Small intestine (tissue), 7 donors: ENCODE data around the gene PTK7. TPM values are rescaled to one million over a fixed set of nuclear protein-coding genes. Genes with fewer than 3 reads are reported as not detected.
"Not testable (repeated sequence)": the region's sequence is repeated elsewhere in the genome, so short reads cannot be mapped to it uniquely, and the experiment has no call there.

Source experiments
- DNase-seq, 2 donors: peaks; one replicate each; pipeline versions ENCODE4 v3.0.0 to v3.0.0-alpha.2; 2013
- FAIRE-seq: peaks from 2 replicates; lab custom pipeline; 2012; peaks lifted over from hg19 to GRCh38; lab: Jason Lieb, UNC
- H3K27ac ChIP-seq, 3 donors: one replicate each; pipeline ENCODE4 v1.5.1; 2013; ENCODE audit warnings: low read length in 2 of 3, mild to moderate bottlenecking in 2 of 3, control low read depth in 1 of 3, inconsistent platforms in 1 of 3, low read depth in 1 of 3, moderate library complexity in 1 of 3
- H3K27me3 ChIP-seq, 3 donors: one replicate each; pipeline ENCODE4 v1.6.1; 2013; ENCODE audit warnings: low read length in 3 of 3, inconsistent platforms in 1 of 3; ENCODE audit not compliant: control insufficient read depth in 3 of 3, insufficient read depth in 3 of 3
- H3K36me3 ChIP-seq, 3 donors: one replicate each; pipeline ENCODE4 v1.6.1; 2013; ENCODE audit warnings: low read length in 3 of 3, inconsistent platforms in 1 of 3, low read depth in 1 of 3, mild to moderate bottlenecking in 1 of 3, moderate library complexity in 1 of 3; ENCODE audit not compliant: control insufficient read depth in 3 of 3, insufficient read depth in 2 of 3
- H3K4me1 ChIP-seq, 3 donors: one replicate each; pipeline ENCODE4 v1.6.1; 2013; ENCODE audit warnings: low read length in 2 of 3, inconsistent platforms in 1 of 3, low read depth in 1 of 3, mild to moderate bottlenecking in 1 of 3, moderate library complexity in 1 of 3; ENCODE audit not compliant: control insufficient read depth in 3 of 3, insufficient read depth in 2 of 3
- H3K4me3 ChIP-seq, 3 donors: one replicate each; pipeline ENCODE4 v1.5.1; 2013; ENCODE audit warnings: low read length in 3 of 3, control low read depth in 1 of 3, inconsistent platforms in 1 of 3, low read depth in 1 of 3, mild to moderate bottlenecking in 1 of 3, moderate library complexity in 1 of 3
- H3K9me3 ChIP-seq, 2 donors: one replicate each; pipeline ENCODE4 v1.6.1; 2013; ENCODE audit warnings: low read depth in 1 of 2, low read length in 1 of 2; ENCODE audit not compliant: control insufficient read depth in 2 of 2, insufficient read depth in 1 of 2
- WGBS, 3 donors: extraction: QIAGEN DNeasy Blood & Tissue Kit; methylation state at CpG; one replicate each; pipeline ENCODE4 v1.1.7; 2013; 5-methylcytosine and 5-hydroxymethylcytosine counted together
- polyA plus RNA-seq, 4 donors: library from polyadenylated mRNA; stranded (reverse) in 3 of 4; unstranded in 1 of 4; fragments of 200-250 nt in 3 of 4; fragments of 120-200 nt in 1 of 4; gene quantifications; one replicate each; pipeline versions ENCODE4 v1.2.1 to v1.2.3, GENCODE V29; 2013
- donor health status: healthy with polysubstance abuse.
- donor health status: control.
- donor health status: control.
- donor health status: Bipolar disorder and iron deficiency.
- donor health status: healthy.

PTK7 gene
- polyA plus RNA-seq, 4 donors = 1.1 to 36.5 (median 6.9) TPM

GRCh38 chr6:43105538-43106222 lies 29.6 kb downstream of the PTK7 start:
- Histone ChIP-seq H3K9me3 (no peaks in the 10 kb centered on the region), H3K4me1 (no peaks in the 10 kb centered on the region), H3K4me3 (no peak overlapping the region), H3K27me3 (no peaks in the 10 kb centered on the region), H3K27ac (no peak overlapping the region), H3K36me3 (no peaks in the 10 kb centered on the region)
- WGBS, 3 donors = 85 to 87% (median 86%) methylated on average over 9 of the region's 9 CpGs
- DNase-seq (no peak), FAIRE-seq (no peak)

GRCh38 chr6:43107344-43108062 lies 31.4 kb downstream of the PTK7 start:
- 81 to 91% (median 88%) methylated on average over 12 of the region's 12 CpGs for WGBS, 3 donors
- FAIRE-seq = no peak
- Histone ChIP-seq H3K27ac (no peak overlapping the region), H3K27me3 (no peaks in the 10 kb centered on the region), H3K36me3 (no peaks in the 10 kb centered on the region), H3K4me1 (no peaks in the 10 kb centered on the region), H3K4me3 (no peak overlapping the region), H3K9me3 (no peaks in the 10 kb centered on the region)
- no peak for DNase-seq

- Histone ChIP-seq H3K4me3 (no peak overlapping the region), H3K4me1 (peaks cover 0 to 7% (median 0%) of the 10 kb centered on the region in 3 donors), H3K36me3 (peaks cover 0 to 3% (median 0%) of the 10 kb centered on the region in 3 donors), H3K9me3 (no peaks in the 10 kb centered on the region), H3K27me3 (no peaks in the 10 kb centered on the region), H3K27ac (peak overlapping the region in 2 of 3 donors; percentile 20 to 41)
- FAIRE-seq (no peak), DNase-seq (no peak)
- WGBS, 3 donors = 65 to 73% (median 67%) methylated on average over 12 of the region's 12 CpGs
These were observed 37.5 kb downstream of the PTK7 start for GRCh38 chr6:43113431-43114260.

GRCh38 chr6:43115365-43115764 lies 39.3 kb downstream of the PTK7 start:
- Histone ChIP-seq H3K4me1 (peaks cover 0 to 7% (median 0%) of the 10 kb centered on the region in 3 donors), H3K4me3 (no peak overlapping the region), H3K9me3 (no peaks in the 10 kb centered on the region), H3K27ac (no peak overlapping the region), H3K27me3 (no peaks in the 10 kb centered on the region), H3K36me3 (peaks cover 0 to 3% (median 0%) of the 10 kb centered on the region in 3 donors)
- no peak for FAIRE-seq
- 83 to 93% (median 90%) methylated on average over 6 of the region's 6 CpGs for WGBS, 3 donors
- no peak for DNase-seq

- not testable (repeated sequence) for H3K9me3 ChIP-seq, H3K27me3 ChIP-seq, DNase-seq, FAIRE-seq, H3K4me3 ChIP-seq, H3K36me3 ChIP-seq, H3K27ac ChIP-seq
- peaks cover 0 to 13% (median 0%) of the 10 kb centered on the region in 3 donors for H3K4me1 ChIP-seq
- 93 to 96% (median 96%) methylated on average over 8 of the region's 8 CpGs for WGBS, 3 donors
These were observed 41.4 kb downstream of the PTK7 start for GRCh38 chr6:43117466-43117865.

- Histone ChIP-seq H3K4me1 (peaks cover 0 to 15% (median 0%) of the 10 kb centered on the region in 3 donors), H3K36me3 (peaks cover 0 to 3% (median 0%) of the 10 kb centered on the region in 3 donors), H3K9me3 (no peaks in the 10 kb centered on the region), H3K27ac (no peak overlapping the region), H3K27me3 (no peaks in the 10 kb centered on the region), H3K4me3 (no peak overlapping the region)
- DNase-seq (no peak), FAIRE-seq (no peak)
- 62 to 89% (median 69%) methylated on average over 4 of the region's 4 CpGs for WGBS, 3 donors
These were observed 43.4 kb downstream of the PTK7 start for GRCh38 chr6:43119482-43119881.

GRCh38 chr6:43120101-43120763 lies 44.1 kb downstream of the PTK7 start:
- FAIRE-seq (no peak), DNase-seq (no peak)
- Histone ChIP-seq H3K9me3 (no peaks in the 10 kb centered on the region), H3K36me3 (peaks cover 0 to 5% (median 0%) of the 10 kb centered on the region in 3 donors), H3K4me1 (peaks cover 0 to 15% (median 0%) of the 10 kb centered on the region in 3 donors), H3K27ac (peak overlapping the region in 1 of 3 donors; percentile 53), H3K27me3 (no peaks in the 10 kb centered on the region), H3K4me3 (no peak overlapping the region)
- 88 to 94% (median 92%) methylated on average over 9 of the region's 9 CpGs for WGBS, 3 donors
